MM.1S (cell line): ENCODE results near the gene PRKAR1B.

Source experiments
- DNase-seq: peaks from one replicate; pipeline ENCODE4 v3.0.0-alpha.2; 2015
- H2AFZ ChIP-seq: fragments of 300-600 bp; sonication (generic); 2 replicates; pipeline ENCODE4 v1.6.0; 2016; ENCODE audit warnings: antibody characterized with exemption, low read length
- H3F3A ChIP-seq: fragments of 300-600 bp; sonication (generic); 2 replicates; pipeline ENCODE4 v1.6.1; 2016; ENCODE audit warnings: mild to moderate bottlenecking, antibody characterized with exemption, low read length, moderate library complexity, mixed read lengths; ENCODE audit not compliant: insufficient read depth
- H3K27ac ChIP-seq: fragments of 300-600 bp; sonication (generic); 2 replicates; pipeline ENCODE4 v1.5.1; 2016; ENCODE audit warnings: mild to moderate bottlenecking, low read length
- H3K27me3 ChIP-seq: fragments of 300-600 bp; sonication (generic); replicated peaks from 2 replicates; pipeline ENCODE4 v1.6.0; 2016; ENCODE audit warnings: low read length; ENCODE audit not compliant: insufficient read depth
- H3K36me3 ChIP-seq: fragments of 300-600 bp; sonication (generic); replicated peaks from 2 replicates; pipeline ENCODE4 v1.6.1; 2016; ENCODE audit warnings: mild to moderate bottlenecking, low read length, mixed read lengths; ENCODE audit not compliant: insufficient read depth
- H3K4me1 ChIP-seq: fragments of 300-600 bp; sonication (generic); 2 replicates; pipeline ENCODE4 v1.6.1; 2016; ENCODE audit warnings: low read length, mixed read lengths
- H3K4me2 ChIP-seq: fragments of 300-600 bp; sonication (generic); 2 replicates; pipeline ENCODE4 v1.6.0; 2016; ENCODE audit warnings: low read depth, low read length
- H3K4me3 ChIP-seq: fragments of 300-600 bp; sonication (generic); 2 replicates; pipeline ENCODE4 v1.5.1; 2016; ENCODE audit warnings: low read length, mixed read lengths
- H3K79me2 ChIP-seq: fragments of 300-600 bp; sonication (generic); 2 replicates; pipeline ENCODE4 v1.6.1; 2016; ENCODE audit warnings: mixed run types, low read length, mixed read lengths
- H3K9ac ChIP-seq: fragments of 300-600 bp; sonication (generic); 2 replicates; pipeline ENCODE4 v1.6.1; 2016; ENCODE audit warnings: low read length, mixed read lengths
- H3K9me2 ChIP-seq: fragments of 300-600 bp; sonication (generic); replicated peaks from 2 replicates; pipeline ENCODE4 v1.6.1; 2016; ENCODE audit warnings: mild to moderate bottlenecking, low read length, mixed read lengths; ENCODE audit not compliant: insufficient read depth
- H3K9me3 ChIP-seq: fragments of 300-600 bp; sonication (generic); replicated peaks from 2 replicates; pipeline ENCODE4 v1.6.1; 2016; ENCODE audit warnings: mild to moderate bottlenecking, low read length, mixed read lengths; ENCODE audit not compliant: insufficient read depth
- H4K20me1 ChIP-seq: fragments of 300-600 bp; sonication (generic); 2 replicates; pipeline ENCODE4 v1.6.1; 2016; ENCODE audit warnings: mild to moderate bottlenecking, low read length, moderate library complexity, mixed read lengths; ENCODE audit not compliant: insufficient read depth
- EZH2 ChIP-seq: fragments of 300-600 bp; sonication (generic); optimal IDR thresholded peaks from 2 replicates; pipeline ENCODE3; 2017; ENCODE audit warnings: low read depth, mild to moderate bottlenecking, antibody characterized with exemption, low read length, mixed read lengths
- EZH2phosphoT487 ChIP-seq: fragments of 300-600 bp; sonication (generic); IDR thresholded peaks from 2 replicates; pipeline ENCODE4 v1.6.1; 2018; ENCODE audit warnings: antibody characterized with exemption, low read length
- TF ChIP-seq, protein P1 (sequence below): fragments of 300-600 bp; sonication (generic); IDR thresholded peaks from 2 replicates; pipeline ENCODE4 v1.5.1; 2016; ENCODE audit warnings: antibody characterized with exemption, low read length, mixed read lengths

PRKAR1B gene

GRCh38 chr7:732556-732955 is 5.5 kb upstream of the PRKAR1B start:
- no peak overlapping the region for H3K9ac ChIP-seq
- H3K4me2 ChIP-seq, result no peak overlapping the region
- H3K9me2 ChIP-seq, result no peaks in the 10 kb centered on the region
- peaks cover 77% of the 10 kb centered on the region for H3K79me2 ChIP-seq
- H3K36me3 ChIP-seq, result peaks cover 9% of the 10 kb centered on the region
- no peaks in the 10 kb centered on the region for H3F3A ChIP-seq
- no peak for DNase-seq
- H3K27me3 ChIP-seq, result no peaks in the 10 kb centered on the region
- H2AFZ ChIP-seq, result no peak overlapping the region
- no peaks in the 10 kb centered on the region for H3K9me3 ChIP-seq
- no peak overlapping the region for H3K4me3 ChIP-seq
- peaks cover 4% of the 10 kb centered on the region; the same call in 1 of the 2 replicates for H3K4me1 ChIP-seq
- no peak for TF ChIP-seq EZH2phosphoT487
- TF ChIP-seq, protein P1, sequence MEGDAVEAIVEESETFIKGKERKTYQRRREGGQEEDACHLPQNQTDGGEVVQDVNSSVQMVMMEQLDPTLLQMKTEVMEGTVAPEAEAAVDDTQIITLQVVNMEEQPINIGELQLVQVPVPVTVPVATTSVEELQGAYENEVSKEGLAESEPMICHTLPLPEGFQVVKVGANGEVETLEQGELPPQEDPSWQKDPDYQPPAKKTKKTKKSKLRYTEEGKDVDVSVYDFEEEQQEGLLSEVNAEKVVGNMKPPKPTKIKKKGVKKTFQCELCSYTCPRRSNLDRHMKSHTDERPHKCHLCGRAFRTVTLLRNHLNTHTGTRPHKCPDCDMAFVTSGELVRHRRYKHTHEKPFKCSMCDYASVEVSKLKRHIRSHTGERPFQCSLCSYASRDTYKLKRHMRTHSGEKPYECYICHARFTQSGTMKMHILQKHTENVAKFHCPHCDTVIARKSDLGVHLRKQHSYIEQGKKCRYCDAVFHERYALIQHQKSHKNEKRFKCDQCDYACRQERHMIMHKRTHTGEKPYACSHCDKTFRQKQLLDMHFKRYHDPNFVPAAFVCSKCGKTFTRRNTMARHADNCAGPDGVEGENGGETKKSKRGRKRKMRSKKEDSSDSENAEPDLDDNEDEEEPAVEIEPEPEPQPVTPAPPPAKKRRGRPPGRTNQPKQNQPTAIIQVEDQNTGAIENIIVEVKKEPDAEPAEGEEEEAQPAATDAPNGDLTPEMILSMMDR, result no peak
- no peak for TF ChIP-seq EZH2
- no peak overlapping the region for H3K27ac ChIP-seq
- H4K20me1 ChIP-seq, result no peaks in the 10 kb centered on the region

GRCh38 chr7:732094-732541 is 5.0 kb upstream of the PRKAR1B start:
- H3K4me2 ChIP-seq, result no peak overlapping the region
- TF ChIP-seq EZH2phosphoT487, result no peak
- TF ChIP-seq EZH2, result no peak
- TF ChIP-seq, protein P1, result no peak
- H3K9ac ChIP-seq, result no peak overlapping the region
- no peaks in the 10 kb centered on the region for H4K20me1 ChIP-seq
- H3K79me2 ChIP-seq, result peaks cover 73% of the 10 kb centered on the region
- no peak overlapping the region for H3K27ac ChIP-seq
- H3K9me2 ChIP-seq, result no peaks in the 10 kb centered on the region
- no peak overlapping the region for H2AFZ ChIP-seq
- H3K9me3 ChIP-seq, result no peaks in the 10 kb centered on the region
- H3K4me3 ChIP-seq, result no peak overlapping the region
- no peaks in the 10 kb centered on the region for H3F3A ChIP-seq
- no peaks in the 10 kb centered on the region for H3K27me3 ChIP-seq
- H3K4me1 ChIP-seq, result peaks cover 4% of the 10 kb centered on the region; the same call in 1 of the 2 replicates
- no peak for DNase-seq
- peaks cover 9% of the 10 kb centered on the region for H3K36me3 ChIP-seq

- Histone ChIP-seq H3K27ac (no peak overlapping the region), H2AFZ (no peak overlapping the region), H3F3A (no peaks in the 10 kb centered on the region), H3K36me3 (peaks cover 9% of the 10 kb centered on the region), H3K4me2 (no peak overlapping the region), H3K4me1 (peaks cover 4% of the 10 kb centered on the region; the same call in 1 of the 2 replicates), H4K20me1 (no peaks in the 10 kb centered on the region), H3K79me2 (peaks cover 73% of the 10 kb centered on the region), H3K9ac (no peak overlapping the region), H3K4me3 (no peak overlapping the region), H3K27me3 (no peaks in the 10 kb centered on the region), H3K9me2 (no peaks in the 10 kb centered on the region), H3K9me3 (no peaks in the 10 kb centered on the region)
- TF ChIP-seq EZH2, result no peak
- no peak for TF ChIP-seq EZH2phosphoT487
- TF ChIP-seq, protein P1, result no peak
- DNase-seq, result no peak
Measured at GRCh38 chr7:731440-732085, 4.5 kb upstream of the PRKAR1B start.
